Naive B cell (primary cell): ENCODE data around the gene PRPH. TPM values are rescaled to one million over a fixed set of nuclear protein-coding genes. Genes with fewer than 3 reads are reported as not detected.
A peak's percentile ranks its signal among the peaks of the same experiment; 100 is the strongest.
"Not testable (repeated sequence)": the region's sequence is repeated elsewhere in the genome, so short reads cannot be mapped to it uniquely, and the experiment has no call there.

Experiments used
- ATAC-seq, 2 donors: fragments of 150-1000 bp; cut with Tn5 transposase; 2 replicates each; pipeline ENCODE4 v1.10.0; 2021; ENCODE audit warnings: low read depth in 2 of 2, mild to moderate bottlenecking in 2 of 2, moderate library complexity in 2 of 2
- DNase-seq: peaks from one replicate; pipeline ENCODE4 v3.0.0; 2022
- H3K27ac Mint-ChIP-seq, 6 donors: one replicate each; pipeline ENCODE4 v1.8.0; 2020 to 2022; ENCODE audit warnings: mild to moderate bottlenecking in 6 of 6, mixed read lengths in 6 of 6, moderate library complexity in 5 of 6, inconsistent platforms in 2 of 6
- H3K27me3 Mint-ChIP-seq, 3 donors: one replicate each; pipeline ENCODE4 v1.8.0; 2021 to 2022; ENCODE audit warnings: mixed read lengths in 3 of 3, mild to moderate bottlenecking in 1 of 3
- H3K36me3 Mint-ChIP-seq, 2 donors: one replicate each; pipeline ENCODE4 v1.8.0; 2020 to 2022; ENCODE audit warnings: mixed read lengths in 2 of 2, inconsistent platforms in 1 of 2, mild to moderate bottlenecking in 1 of 2
- H3K4me1 Mint-ChIP-seq, 3 donors: one replicate each; pipeline ENCODE4 v1.8.0; 2020 to 2022; ENCODE audit warnings: mixed read lengths in 3 of 3, inconsistent platforms in 1 of 3, mild to moderate bottlenecking in 1 of 3, moderate library complexity in 1 of 3
- H3K4me3 Mint-ChIP-seq, 8 donors: one replicate each; pipeline ENCODE4 v1.8.0; 2020 to 2022; ENCODE audit warnings: mild to moderate bottlenecking in 8 of 8, mixed read lengths in 8 of 8, moderate library complexity in 8 of 8, inconsistent platforms in 2 of 8
- H3K9me3 Mint-ChIP-seq, 7 donors: one replicate each; pipeline ENCODE4 v1.8.0; 2020 to 2022; ENCODE audit warnings: mixed read lengths in 7 of 7, mild to moderate bottlenecking in 5 of 7, inconsistent platforms in 2 of 7, moderate library complexity in 1 of 7
- polyA plus RNA-seq, 6 donors: library from polyadenylated mRNA; unstranded; fragments of 300-500 nt; fragmentation: Illumina TruSeq; gene quantifications; one replicate each; pipeline ENCODE4 v1.2.3, GENCODE V29; 2021; ENCODE audit warnings: low read depth in 6 of 6

The PRPH gene
- polyA plus RNA-seq, 6 donors from 2014 or later: not detected

DNA sequence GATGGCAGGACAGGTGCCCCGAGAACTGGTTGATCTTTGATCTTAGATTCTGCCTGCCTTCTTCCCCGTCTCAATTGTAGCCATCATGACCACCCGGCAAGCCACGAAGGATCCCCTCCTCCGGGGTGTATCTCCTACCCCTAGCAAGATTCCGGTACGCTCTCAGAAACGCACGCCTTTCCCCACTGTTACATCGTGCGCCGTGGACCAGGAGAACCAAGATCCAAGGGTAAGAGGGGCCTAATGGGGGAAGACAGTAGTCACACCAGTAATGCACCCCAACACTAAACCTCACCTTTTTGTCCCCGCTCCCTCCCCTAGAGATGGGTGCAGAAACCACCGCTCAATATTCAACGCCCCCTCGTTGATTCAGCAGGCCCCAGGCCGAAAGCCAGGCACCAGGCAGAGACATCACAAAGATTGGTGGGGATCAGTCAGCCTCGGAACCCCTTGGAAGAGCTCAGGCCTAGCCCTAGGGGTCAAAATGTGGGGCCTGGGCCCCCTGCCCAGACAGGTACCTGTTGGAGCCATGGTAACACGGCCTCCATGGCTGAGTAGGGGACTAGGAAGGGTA is 28.7 kb downstream of the PRPH start:
- Mint-ChIP-seq H3K27me3 (peaks cover 0 to 6% (median 4%) of the 10 kb centered on the region in 3 donors), H3K4me1 (peaks cover 19 to 23% (median 21%) of the 10 kb centered on the region in 3 donors), H3K4me3 (peak overlapping the region; percentile 89 to 100 (median 93)), H3K9me3 (no peaks in the 10 kb centered on the region), H3K27ac (peak overlapping the region in 3 of 6 donors; percentile 41 to 56 (median 54)), H3K36me3 (no peaks in the 10 kb centered on the region)
- DNase-seq (no peak), ATAC-seq (no peak)

DNA sequence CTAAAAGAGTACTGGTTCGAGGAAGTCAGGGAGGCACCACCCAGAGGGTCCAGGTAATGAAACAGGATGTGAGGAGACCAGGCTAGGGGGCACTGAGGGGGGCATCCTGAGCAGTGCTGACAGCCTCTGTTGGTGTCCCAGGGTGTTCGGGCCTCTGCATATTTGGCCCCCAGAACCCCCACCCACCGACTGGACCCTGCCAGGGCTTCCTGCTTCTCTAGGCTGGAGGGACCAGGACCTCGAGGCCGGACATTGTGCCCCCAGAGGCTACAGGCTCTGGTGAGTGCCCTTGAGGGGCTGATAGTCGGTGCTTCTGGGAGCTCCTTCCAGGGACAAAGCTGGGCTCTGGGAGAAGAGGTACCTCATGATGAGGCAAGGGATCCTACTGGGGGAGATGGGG is 30.7 kb downstream of the PRPH start:
- Mint-ChIP-seq H3K36me3 (no peaks in the 10 kb centered on the region), H3K4me1 (peaks cover 19 to 23% (median 21%) of the 10 kb centered on the region in 3 donors), H3K27me3 (peaks cover 0 to 4% (median 0%) of the 10 kb centered on the region in 3 donors), H3K27ac (peak overlapping the region in 1 of 6 donors; percentile 47), H3K4me3 (peak overlapping the region in 1 of 8 donors; percentile 53), H3K9me3 (no peaks in the 10 kb centered on the region)
- ATAC-seq (no peak), DNase-seq (no peak)

DNA sequence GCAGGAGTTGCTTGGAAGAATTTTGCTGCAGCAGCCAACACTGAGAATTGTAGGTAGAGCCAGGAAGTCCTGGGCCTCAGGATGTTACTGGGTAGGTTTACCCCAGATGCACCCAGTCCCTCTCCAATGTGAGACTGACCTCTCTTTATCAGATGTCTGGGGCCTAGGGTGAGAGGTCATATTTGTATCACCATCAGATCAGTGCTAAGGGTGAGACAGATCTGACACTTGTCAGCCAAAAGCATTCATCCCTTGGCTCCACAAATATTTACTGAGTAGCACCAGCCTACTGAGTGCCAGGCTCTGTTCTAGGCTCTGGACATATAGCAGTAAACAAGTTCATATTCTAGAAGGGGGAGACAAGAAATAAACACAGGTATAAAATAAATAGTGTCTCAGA is 32.4 kb downstream of the PRPH start:
- no peak for ATAC-seq
- H3K4me3 Mint-ChIP-seq: no peak overlapping the region
- no peaks in the 10 kb centered on the region for H3K36me3 Mint-ChIP-seq
- H3K27ac Mint-ChIP-seq: no peak overlapping the region
- H3K4me1 Mint-ChIP-seq: peaks cover 11 to 19% (median 13%) of the 10 kb centered on the region in 3 donors
- H3K9me3 Mint-ChIP-seq: no peaks in the 10 kb centered on the region
- peaks cover 15 to 17% (median 16%) of the 10 kb centered on the region in 3 donors for H3K27me3 Mint-ChIP-seq
- no peak for DNase-seq

DNA sequence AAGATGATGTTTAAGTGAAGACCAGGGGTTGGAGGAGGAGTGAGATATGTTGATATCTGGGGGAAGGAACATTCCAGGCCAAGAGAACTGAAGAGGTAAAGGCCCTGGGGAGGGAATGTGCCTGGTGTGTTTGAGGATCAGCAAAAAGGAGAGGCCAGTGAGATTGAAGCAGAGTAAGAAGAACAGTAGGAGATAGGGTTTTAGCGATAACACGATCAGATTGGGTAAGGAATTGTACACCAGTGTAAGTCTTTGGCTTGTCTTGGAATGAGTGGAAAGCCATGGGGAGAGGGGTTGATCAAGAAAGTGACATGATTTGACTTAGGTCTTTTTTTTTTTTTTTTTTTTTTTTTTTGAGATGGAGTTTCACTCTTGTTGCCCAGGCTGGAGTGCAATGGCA is 32.9 kb downstream of the PRPH start:
- Mint-ChIP-seq H3K27me3 (peaks cover 18 to 22% (median 21%) of the 10 kb centered on the region in 3 donors), H3K9me3 (peaks cover 0 to under 1% (median 0%) of the 10 kb centered on the region in 7 donors), H3K36me3 (no peaks in the 10 kb centered on the region), H3K4me1 (peaks cover 9 to 19% (median 9%) of the 10 kb centered on the region in 3 donors), H3K27ac (peak overlapping the region in 1 of 6 donors; percentile 33), H3K4me3 (peak overlapping the region in 1 of 8 donors; percentile 74)
- ATAC-seq (no peak), DNase-seq (no peak)

DNA sequence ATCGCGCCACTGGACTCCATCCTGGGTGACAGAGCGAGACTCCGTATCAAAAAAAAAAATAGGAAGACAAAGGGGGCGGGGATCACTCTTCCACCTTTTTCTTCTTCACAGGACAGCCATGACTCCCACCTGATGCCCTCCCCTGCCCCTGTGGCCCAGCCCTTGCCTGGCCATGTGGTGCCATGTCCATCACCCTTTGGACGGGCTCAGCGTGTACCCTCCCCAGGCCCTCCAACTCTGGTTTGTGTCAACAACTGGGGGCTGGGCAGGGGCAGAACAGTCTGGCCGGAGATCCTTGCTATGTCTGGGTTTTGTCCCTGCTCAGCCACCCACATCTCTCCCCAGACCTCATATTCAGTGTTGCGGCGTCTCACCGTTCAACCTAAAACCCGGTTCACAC is 33.9 kb downstream of the PRPH start:
- Mint-ChIP-seq H3K27me3 (peaks cover 24 to 26% (median 26%) of the 10 kb centered on the region in 3 donors), H3K4me3 (no peak overlapping the region), H3K27ac (no peak overlapping the region), H3K4me1 (peaks cover 4 to 14% (median 5%) of the 10 kb centered on the region in 3 donors), H3K9me3 (peaks cover 0 to 3% (median 0%) of the 10 kb centered on the region in 7 donors), H3K36me3 (no peaks in the 10 kb centered on the region)
- DNase-seq: no peak
- ATAC-seq: no peak

DNA sequence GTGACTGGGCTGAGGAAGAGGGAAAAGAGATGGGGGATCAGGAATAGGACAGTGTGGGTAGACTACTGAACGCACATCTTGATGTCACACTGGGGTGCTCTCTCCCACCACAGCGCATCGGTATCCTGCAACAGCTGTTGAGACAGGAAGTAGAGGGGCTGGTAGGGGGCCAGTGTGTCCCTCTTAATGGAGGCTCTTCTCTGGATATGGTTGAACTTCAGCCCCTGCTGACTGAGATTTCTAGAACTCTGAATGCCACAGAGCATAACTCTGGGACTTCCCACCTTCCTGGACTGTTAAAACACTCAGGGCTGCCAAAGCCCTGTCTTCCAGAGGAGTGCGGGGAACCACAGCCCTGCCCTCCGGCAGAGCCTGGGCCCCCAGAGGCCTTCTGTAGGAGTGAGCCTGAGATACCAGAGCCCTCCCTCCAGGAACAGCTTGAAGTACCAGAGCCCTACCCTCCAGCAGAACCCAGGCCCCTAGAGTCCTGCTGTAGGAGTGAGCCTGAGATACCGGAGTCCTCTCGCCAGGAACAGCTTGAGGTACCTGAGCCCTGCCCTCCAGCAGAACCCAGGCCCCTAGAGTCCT is 35.2 kb downstream of the PRPH start:
- Mint-ChIP-seq H3K36me3 (peaks cover 0 to 8% of the 10 kb centered on the region in 2 donors), H3K4me3 (no peak overlapping the region), H3K4me1 (peaks cover 8 to 20% (median 9%) of the 10 kb centered on the region in 3 donors), H3K27ac (no peak overlapping the region), H3K9me3 (peaks cover 0 to 3% (median 0%) of the 10 kb centered on the region in 7 donors), H3K27me3 (peaks cover 33 to 37% (median 37%) of the 10 kb centered on the region in 3 donors)
- DNase-seq (no peak), ATAC-seq (no peak)

DNA sequence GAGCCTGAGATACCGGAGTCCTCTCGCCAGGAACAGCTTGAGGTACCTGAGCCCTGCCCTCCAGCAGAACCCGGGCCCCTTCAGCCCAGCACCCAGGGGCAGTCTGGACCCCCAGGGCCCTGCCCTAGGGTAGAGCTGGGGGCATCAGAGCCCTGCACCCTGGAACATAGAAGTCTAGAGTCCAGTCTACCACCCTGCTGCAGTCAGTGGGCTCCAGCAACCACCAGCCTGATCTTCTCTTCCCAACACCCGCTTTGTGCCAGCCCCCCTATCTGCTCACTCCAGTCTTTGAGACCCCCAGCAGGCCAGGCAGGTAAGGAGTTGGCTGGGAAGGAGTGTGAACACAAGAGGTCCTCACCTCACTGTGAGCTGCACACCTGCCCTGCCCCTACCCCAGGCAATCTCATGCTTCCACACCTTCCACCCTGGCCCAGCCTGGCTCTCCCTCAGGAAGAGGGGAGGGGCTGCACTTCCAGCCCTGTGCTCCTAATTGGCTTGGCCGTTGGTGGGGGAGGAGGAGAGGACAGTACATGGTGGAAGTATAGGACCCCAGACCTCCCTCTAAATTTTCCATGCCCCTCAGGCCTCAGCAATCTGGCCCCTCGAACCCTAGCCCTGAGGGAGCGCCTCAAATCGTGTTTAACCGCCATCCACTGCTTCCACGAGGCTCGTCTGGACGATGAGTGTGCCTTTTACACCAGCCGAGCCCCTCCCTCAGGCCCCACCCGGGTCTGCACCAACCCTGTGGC is 35.9 kb downstream of the PRPH start:
- H3K27ac Mint-ChIP-seq: no peak overlapping the region
- peaks cover 0 to 3% (median 0%) of the 10 kb centered on the region in 7 donors for H3K9me3 Mint-ChIP-seq
- DNase-seq (no peak), ATAC-seq (no peak)
- peaks cover 12 to 20% (median 14%) of the 10 kb centered on the region in 3 donors for H3K4me1 Mint-ChIP-seq
- no peak overlapping the region for H3K4me3 Mint-ChIP-seq
- peaks cover 0 to 8% of the 10 kb centered on the region in 2 donors for H3K36me3 Mint-ChIP-seq
- peaks cover 40 to 44% (median 43%) of the 10 kb centered on the region in 3 donors for H3K27me3 Mint-ChIP-seq

DNA sequence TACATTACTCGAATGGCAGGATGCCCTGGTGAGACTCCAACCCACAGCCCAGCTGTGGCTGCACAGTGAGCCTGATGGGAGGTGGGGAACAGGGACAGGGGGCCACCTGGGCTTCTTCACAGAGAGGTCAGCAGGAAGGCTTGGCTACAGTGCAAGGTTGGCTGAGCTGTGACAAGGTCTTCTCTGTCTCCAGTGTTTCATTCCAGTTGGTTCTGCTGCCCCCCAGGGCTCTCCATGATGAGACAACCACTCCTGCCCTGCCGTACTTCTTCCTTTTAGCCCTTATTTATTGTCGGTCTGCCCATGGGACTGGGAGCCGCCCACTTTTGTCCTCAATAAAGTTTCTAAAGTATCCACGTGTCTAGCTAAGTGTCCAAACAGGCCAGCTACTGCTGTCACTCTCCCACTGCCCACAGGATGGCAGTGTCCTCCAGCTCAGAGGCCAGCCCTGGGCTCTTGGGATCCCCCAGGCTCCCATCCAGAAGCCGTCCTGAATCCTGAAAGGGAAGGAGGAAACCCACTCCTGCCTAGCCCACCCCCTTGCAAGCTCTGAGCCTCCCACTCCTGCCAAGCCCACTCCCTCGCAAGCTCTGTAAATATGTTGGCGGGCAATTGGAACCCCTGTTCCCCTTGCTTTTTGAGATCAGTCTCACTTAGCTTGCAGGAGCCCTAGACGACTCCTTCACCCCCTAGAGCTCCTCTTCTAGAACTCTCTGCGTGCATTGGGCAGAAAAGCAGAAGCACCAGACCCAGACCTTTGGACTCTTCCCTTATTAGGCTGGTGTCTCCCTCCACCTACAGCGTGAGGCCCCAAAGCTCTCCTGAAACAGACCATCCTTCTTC is 36.7 kb downstream of the PRPH start:
- peaks cover 0 to 3% (median 0%) of the 10 kb centered on the region in 7 donors for H3K9me3 Mint-ChIP-seq
- peaks cover 13 to 20% (median 14%) of the 10 kb centered on the region in 3 donors for H3K4me1 Mint-ChIP-seq
- H3K36me3 Mint-ChIP-seq: peaks cover 0 to 8% of the 10 kb centered on the region in 2 donors
- peaks cover 41 to 47% (median 44%) of the 10 kb centered on the region in 3 donors for H3K27me3 Mint-ChIP-seq
- peak overlapping the region in 3 of 8 donors; percentile 25 to 83 (median 47) for H3K4me3 Mint-ChIP-seq
- DNase-seq: no peak
- ATAC-seq: no peak
- peak overlapping the region in 1 of 6 donors; percentile 8 for H3K27ac Mint-ChIP-seq

DNA sequence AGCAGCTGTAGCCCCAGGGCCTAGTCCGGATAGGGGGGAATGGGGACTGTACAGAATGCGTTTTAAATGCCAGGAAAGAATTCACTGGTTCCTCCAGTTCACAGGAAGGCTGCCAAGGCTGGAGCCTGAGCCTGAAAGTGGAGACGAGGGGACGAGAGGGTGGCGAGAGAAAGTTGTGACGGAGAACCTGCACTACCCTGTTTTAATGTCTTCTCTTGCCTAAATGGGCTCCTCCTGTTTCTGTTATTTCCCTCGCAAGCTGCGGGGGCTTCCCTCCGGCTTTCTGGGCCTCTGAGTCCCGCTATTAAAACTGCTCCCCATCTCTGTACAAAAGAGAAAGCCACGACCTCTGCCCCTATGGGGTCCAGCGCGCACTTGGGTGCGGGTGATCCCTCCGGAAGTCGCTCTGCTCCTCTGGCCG is 37.5 kb downstream of the PRPH start:
- peak overlapping the region in 2 of 6 donors; percentile 28 to 61 for H3K27ac Mint-ChIP-seq
- H3K27me3 Mint-ChIP-seq: peaks cover 49 to 55% (median 53%) of the 10 kb centered on the region in 3 donors
- no peak for DNase-seq
- ATAC-seq: no peak
- H3K36me3 Mint-ChIP-seq: peaks cover 0 to 14% of the 10 kb centered on the region in 2 donors
- peaks cover 0 to 3% (median 0%) of the 10 kb centered on the region in 7 donors for H3K9me3 Mint-ChIP-seq
- H3K4me3 Mint-ChIP-seq: peak overlapping the region in 4 of 8 donors; percentile 47 to 83 (median 59)
- H3K4me1 Mint-ChIP-seq: peaks cover 20 to 28% (median 22%) of the 10 kb centered on the region in 3 donors

DNA sequence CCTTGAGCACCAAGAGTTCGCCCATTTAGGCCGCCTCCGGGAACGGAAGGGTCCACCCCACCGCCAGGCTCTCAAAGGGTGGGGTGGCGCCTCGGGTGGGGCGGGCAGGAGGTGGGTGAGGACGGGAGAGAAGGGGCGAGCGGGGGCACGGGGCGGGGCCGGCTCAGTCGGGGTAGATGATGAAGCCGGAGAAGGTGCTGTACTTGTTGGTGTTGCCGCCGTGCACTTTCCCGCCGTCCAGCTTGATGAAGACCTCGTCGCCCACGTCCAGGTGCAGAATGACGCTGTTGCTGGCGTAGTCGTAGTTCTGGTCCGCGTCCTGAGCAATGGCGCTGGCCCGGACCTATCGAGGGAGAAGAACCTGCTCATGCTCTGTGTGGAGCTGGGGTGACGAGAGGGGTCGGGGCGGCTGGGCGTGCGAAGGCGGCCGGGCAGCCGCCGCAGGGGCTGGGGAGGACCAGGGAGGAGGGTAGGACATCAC is 38.0 kb downstream of the PRPH start:
- Mint-ChIP-seq H3K9me3 (peaks cover 0 to 3% (median 0%) of the 10 kb centered on the region in 7 donors), H3K4me1 (peaks cover 25 to 33% (median 26%) of the 10 kb centered on the region in 3 donors), H3K27me3 (peaks cover 50 to 60% (median 57%) of the 10 kb centered on the region in 3 donors), H3K27ac (peak overlapping the region in 2 of 6 donors; percentile 53 to 58), H3K36me3 (peaks cover 0 to 14% of the 10 kb centered on the region in 2 donors), H3K4me3 (peak overlapping the region; percentile 37 to 83 (median 64))
- DNase-seq (no peak), ATAC-seq (no peak)

DNA sequence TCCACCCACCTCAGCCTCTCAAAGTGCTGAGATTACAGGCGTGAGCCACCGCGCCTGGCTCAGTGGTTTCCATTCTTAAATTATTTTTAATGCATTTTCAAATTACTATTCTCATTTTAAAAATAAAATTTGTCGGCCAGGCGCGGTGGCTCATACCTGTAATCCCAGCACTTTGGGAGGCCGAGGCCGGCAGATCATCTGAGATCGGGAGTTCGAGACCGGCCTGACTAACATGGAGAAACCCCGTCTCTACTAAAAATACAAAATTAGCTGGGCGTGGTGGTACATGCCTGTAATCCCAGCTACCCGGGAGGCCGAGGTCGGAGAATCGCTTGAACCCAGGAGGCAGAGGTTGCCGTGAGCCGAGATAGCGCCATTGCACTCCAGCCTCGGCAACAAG is 38.8 kb downstream of the PRPH start:
- H3K36me3 Mint-ChIP-seq: peaks cover 0 to 14% of the 10 kb centered on the region in 2 donors
- peaks cover 58 to 68% (median 66%) of the 10 kb centered on the region in 3 donors for H3K27me3 Mint-ChIP-seq

DNA sequence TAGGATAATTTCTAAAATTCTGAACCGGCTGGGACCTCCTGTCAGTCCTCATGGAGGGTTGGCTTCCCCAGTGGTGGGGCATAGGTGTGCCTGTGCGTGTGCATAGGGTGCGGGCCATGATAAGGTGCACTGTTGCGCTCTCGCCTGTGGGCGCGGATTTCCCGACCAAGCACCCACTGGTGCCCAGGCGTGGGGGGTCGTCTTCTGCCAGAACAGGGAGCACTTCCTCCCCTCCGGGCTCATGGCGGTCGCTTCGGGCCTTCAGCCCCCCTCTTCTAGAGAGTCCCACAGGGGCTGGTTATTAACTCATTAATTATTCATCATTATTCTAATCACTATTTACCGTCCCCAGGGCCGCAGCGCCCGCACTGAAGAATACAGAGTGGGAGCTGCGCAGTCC is 39.3 kb downstream of the PRPH start:
- Mint-ChIP-seq H3K4me3 (peak overlapping the region in 2 of 8 donors; percentile 48 to 74), H3K27ac (peak overlapping the region in 1 of 6 donors; percentile 19), H3K27me3 (peaks cover 58 to 73% (median 70%) of the 10 kb centered on the region in 3 donors), H3K9me3 (peaks cover 0 to 3% (median 0%) of the 10 kb centered on the region in 7 donors), H3K4me1 (peaks cover 27 to 34% (median 27%) of the 10 kb centered on the region in 3 donors), H3K36me3 (peaks cover 0 to 14% of the 10 kb centered on the region in 2 donors)
- ATAC-seq (no peak), DNase-seq (no peak)

More for the DNA sequence above, 38.8 kb downstream of the PRPH start:
- Mint-ChIP-seq H3K4me3 (peak overlapping the region in 1 of 8 donors; percentile 83), H3K4me1 (peaks cover 27 to 34% (median 27%) of the 10 kb centered on the region in 3 donors)
- H3K27ac Mint-ChIP-seq, DNase-seq, ATAC-seq, H3K9me3 Mint-ChIP-seq: not testable (repeated sequence)
